Suprapubic skin (tissue), 4 donors: Measurements from ENCODE around the gene CAMK2G. TPM values are rescaled to one million over a fixed set of nuclear protein-coding genes. Genes with fewer than 3 reads are reported as not detected.
A peak's percentile ranks its signal among the peaks of the same experiment; 100 is the strongest.

Experiments
- DNase-seq, 2 donors: peaks; one replicate each; pipeline ENCODE4 v3.0.0-alpha.2; 2019; ENCODE audit warnings: low spot score in 2 of 2
- H3K27ac ChIP-seq: fragments of 200-600 bp; sonication (generic); one replicate; pipeline ENCODE4 v1.5.1; 2019
- H3K27me3 ChIP-seq: fragments of 200-600 bp; sonication (generic); one replicate; pipeline ENCODE4 v1.5.1; 2019
- H3K36me3 ChIP-seq: fragments of 200-600 bp; sonication (generic); one replicate; pipeline ENCODE4 v1.5.1; 2019
- H3K4me1 ChIP-seq: fragments of 200-600 bp; sonication (generic); one replicate; pipeline ENCODE4 v1.5.1; 2019
- H3K4me3 ChIP-seq: fragments of 200-600 bp; sonication (generic); one replicate; pipeline ENCODE4 v1.5.1; 2019; ENCODE audit warnings: mild to moderate bottlenecking
- H3K9me3 ChIP-seq: fragments of 200-600 bp; sonication (generic); one replicate; pipeline ENCODE4 v1.5.1; 2019
- CTCF ChIP-seq, 2 donors: fragments of 200-600 bp in 1 of 2; fragments of 450-650 bp in 1 of 2; sonication (generic) in 1 of 2; IDR thresholded peaks; one replicate each; pipeline ENCODE4 v1.5.1; 2016 to 2019; ENCODE audit warnings: antibody characterized with exemption in 2 of 2, mild to moderate bottlenecking in 1 of 2, moderate library complexity in 1 of 2
- EP300 ChIP-seq: sonication (generic); formaldehyde crosslinking; IDR thresholded peaks from one replicate; pipeline ENCODE4 v1.6.1; 2017; ENCODE audit warnings: antibody characterized with exemption
- POLR2A ChIP-seq, 2 donors: fragments of 450-650 bp; IDR thresholded peaks; one replicate each; pipeline ENCODE4 v1.6.1; 2017; ENCODE audit warnings: antibody characterized with exemption in 2 of 2, mild to moderate bottlenecking in 2 of 2, moderate library complexity in 2 of 2
- POLR2AphosphoS5 ChIP-seq, 3 donors: sonication (generic); formaldehyde crosslinking; IDR thresholded peaks; one replicate each; pipeline ENCODE4 v1.6.1; 2017; ENCODE audit warnings: antibody characterized with exemption in 3 of 3
- WGBS: methylation state at CpG from one replicate; pipeline ENCODE4 v1.1.5; 2018; 5-methylcytosine and 5-hydroxymethylcytosine counted together
- total RNA-seq, 4 donors: library from RNA; depleted of rRNA; stranded (reverse); fragments of >200 nt; gene quantifications; one replicate each; pipeline ENCODE4 v1.1.0, GENCODE V29; 2016

The CAMK2G gene
- total RNA-seq, 4 donors from 2014 or later, result 16.9 to 35.2 (median 20.6) TPM

- peak overlapping the region; percentile 29 for H3K27ac ChIP-seq
- H3K36me3 ChIP-seq, result peaks cover 10% of the 10 kb centered on the region
- H3K4me1 ChIP-seq, result peaks cover 66% of the 10 kb centered on the region
- no peak overlapping the region for H3K4me3 ChIP-seq
- no peaks in the 10 kb centered on the region for H3K9me3 ChIP-seq
- no peak for DNase-seq
- H3K27me3 ChIP-seq, result no peaks in the 10 kb centered on the region
- TF ChIP-seq EP300 (no peak), CTCF (IDR thresholded peaks at IDR 0.05) (no peak), POLR2A (IDR thresholded peaks at IDR 0.05) (no peak), POLR2AphosphoS5 (IDR thresholded peaks at IDR 0.05) (no peak)
- 90% methylated on average over 3 of the region's 3 CpGs for WGBS
Observed at GRCh38 chr10:73917566-73918305, 43.4 kb upstream of the CAMK2G start.

GRCh38 chr10:73916761-73917470 is 42.6 kb upstream of the CAMK2G start:
- no peak for TF ChIP-seq EP300
- TF ChIP-seq POLR2A (IDR thresholded peaks at IDR 0.05), result no peak
- TF ChIP-seq POLR2AphosphoS5 (IDR thresholded peaks at IDR 0.05), result no peak
- TF ChIP-seq CTCF (IDR thresholded peaks at IDR 0.05), result no peak
- Histone ChIP-seq H3K36me3 (peaks cover 10% of the 10 kb centered on the region), H3K27me3 (no peaks in the 10 kb centered on the region), H3K27ac (no peak overlapping the region), H3K4me1 (peaks cover 74% of the 10 kb centered on the region), H3K4me3 (no peak overlapping the region), H3K9me3 (no peaks in the 10 kb centered on the region)
- no peak for DNase-seq
- 54% methylated on average over 5 of the region's 5 CpGs for WGBS

GRCh38 chr10:73915206-73915851 is 41.0 kb upstream of the CAMK2G start:
- Histone ChIP-seq H3K4me3 (no peak overlapping the region), H3K9me3 (no peaks in the 10 kb centered on the region), H3K36me3 (peaks cover 10% of the 10 kb centered on the region), H3K27me3 (no peaks in the 10 kb centered on the region), H3K27ac (no peak overlapping the region), H3K4me1 (peaks cover 78% of the 10 kb centered on the region)
- no peak for DNase-seq
- no peak for TF ChIP-seq CTCF (IDR thresholded peaks at IDR 0.05)
- TF ChIP-seq POLR2A (IDR thresholded peaks at IDR 0.05), result no peak
- TF ChIP-seq POLR2AphosphoS5 (IDR thresholded peaks at IDR 0.05), result no peak
- no peak for TF ChIP-seq EP300
- 51% methylated on average over 8 of the region's 8 CpGs for WGBS

GRCh38 chr10:73914036-73914435 is 39.7 kb upstream of the CAMK2G start:
- Histone ChIP-seq H3K27ac (no peak overlapping the region), H3K36me3 (peaks cover 10% of the 10 kb centered on the region), H3K9me3 (no peaks in the 10 kb centered on the region), H3K4me1 (peaks cover 78% of the 10 kb centered on the region), H3K27me3 (no peaks in the 10 kb centered on the region), H3K4me3 (no peak overlapping the region)
- TF ChIP-seq POLR2AphosphoS5 (IDR thresholded peaks at IDR 0.05) (no peak), EP300 (no peak), CTCF (IDR thresholded peaks at IDR 0.05) (no peak), POLR2A (IDR thresholded peaks at IDR 0.05) (no peak)
- WGBS, result 78% methylated on average over 10 of the region's 10 CpGs
- DNase-seq, result no peak

- no peaks in the 10 kb centered on the region for H3K9me3 ChIP-seq
- peaks cover 8% of the 10 kb centered on the region for H3K36me3 ChIP-seq
- H3K4me1 ChIP-seq, result peaks cover 84% of the 10 kb centered on the region
- peak overlapping the region; percentile 82 for H3K27ac ChIP-seq
- H3K27me3 ChIP-seq, result no peaks in the 10 kb centered on the region
- no peak for TF ChIP-seq CTCF (IDR thresholded peaks at IDR 0.05)
- TF ChIP-seq POLR2A (IDR thresholded peaks at IDR 0.05), result no peak
- TF ChIP-seq EP300, result no peak
- TF ChIP-seq POLR2AphosphoS5 (IDR thresholded peaks at IDR 0.05), result no peak
- 9% methylated on average over 12 of the region's 14 CpGs for WGBS
- H3K4me3 ChIP-seq, result peak overlapping the region; percentile 80
- peak in 1 of 2 donors; percentile 71 for DNase-seq
Observed at GRCh38 chr10:73911553-73912004, 37.2 kb upstream of the CAMK2G start.
